GM23338 (cell line): ENCODE measurements around the gene MACROD1. TPM values are rescaled to one million over a fixed set of nuclear protein-coding genes. Genes with fewer than 3 reads are reported as not detected.
A peak's percentile ranks its signal among the peaks of the same experiment; 100 is the strongest.

Experiments used
- ATAC-seq: fragments of 200-7000 bp; cut with Tn5 transposase; 3 replicates; pipeline ENCODE4 v1.9.1; 2020
- DNase-seq: peaks from one replicate; pipeline ENCODE4 v3.0.0-alpha.2; 2015; ENCODE audit warnings: low spot score
- H2AFZ ChIP-seq: fragments of 200-600 bp; sonication (generic); 2 replicates; pipeline ENCODE4 v1.8.0; 2016; ENCODE audit warnings: antibody characterized with exemption, mild to moderate bottlenecking, moderate library complexity
- H3F3A ChIP-seq: fragments of 200-600 bp; sonication (generic); replicated peaks from 2 replicates; pipeline ENCODE4 v1.8.0; 2017; ENCODE audit warnings: antibody characterized with exemption, mixed run types, low read depth
- H3K27ac ChIP-seq: fragments of 200-600 bp; sonication (generic); 2 replicates; pipeline ENCODE4 v1.6.1; 2016; ENCODE audit warnings: low read depth
- H3K27me3 ChIP-seq: fragments of 200-600 bp; sonication (generic); 2 replicates; pipeline ENCODE4 v1.8.0; 2016; ENCODE audit warnings: mild to moderate bottlenecking, mixed run types, moderate library complexity; ENCODE audit not compliant: insufficient read depth
- H3K36me3 ChIP-seq: fragments of 200-600 bp; sonication (generic); 2 replicates; pipeline ENCODE4 v1.8.0; 2016; ENCODE audit warnings: mild to moderate bottlenecking; ENCODE audit not compliant: insufficient read depth
- H3K4me1 ChIP-seq: fragments of 200-600 bp; sonication (generic); 2 replicates; pipeline ENCODE4 v1.8.0; 2016; ENCODE audit warnings: mild to moderate bottlenecking, moderate library complexity; ENCODE audit not compliant: insufficient read depth
- H3K4me2 ChIP-seq: fragments of 200-600 bp; sonication (generic); 2 replicates; pipeline ENCODE4 v1.7.1; 2017; ENCODE audit warnings: mixed run types
- H3K4me3 ChIP-seq: fragments of 200-600 bp; sonication (generic); 2 replicates; pipeline ENCODE4 v1.6.1; 2016; ENCODE audit warnings: mixed run types
- H3K79me2 ChIP-seq: fragments of 200-600 bp; sonication (generic); replicated peaks from 2 replicates; pipeline ENCODE4 v1.8.0; 2017; ENCODE audit warnings: mild to moderate bottlenecking; ENCODE audit not compliant: insufficient read depth
- H3K9me2 ChIP-seq: fragments of 200-600 bp; sonication (generic); 2 replicates; pipeline ENCODE4 v1.8.0; 2017; ENCODE audit not compliant: insufficient read depth
- H4K20me1 ChIP-seq: fragments of 200-600 bp; sonication (generic); replicated peaks from 2 replicates; pipeline ENCODE4 v1.8.0; 2017; ENCODE audit warnings: mild to moderate bottlenecking; ENCODE audit not compliant: insufficient read depth
- H3K27ac Mint-ChIP-seq: 2 replicates; pipeline ENCODE4 v1.8.0; 2020; ENCODE audit warnings: inconsistent platforms, mild to moderate bottlenecking, moderate library complexity, mixed read lengths
- H3K27me3 Mint-ChIP-seq: 3 replicates; pipeline ENCODE4 v1.8.0; 2022; ENCODE audit warnings: low read depth, mild to moderate bottlenecking, moderate library complexity, mixed read lengths, inconsistent platforms; ENCODE audit not compliant: insufficient read depth, poor library complexity
- H3K36me3 Mint-ChIP-seq: 3 replicates; pipeline ENCODE4 v1.8.0; 2021; ENCODE audit warnings: low read depth, mild to moderate bottlenecking, inconsistent platforms, moderate library complexity, mixed read lengths
- H3K4me1 Mint-ChIP-seq: 3 replicates; pipeline ENCODE4 v1.8.0; 2020; ENCODE audit warnings: mild to moderate bottlenecking, inconsistent platforms, mixed read lengths
- H3K4me3 Mint-ChIP-seq: 3 replicates; pipeline ENCODE4 v1.8.0; 2021; ENCODE audit warnings: moderate library complexity, mild to moderate bottlenecking, inconsistent platforms, mixed read lengths
- H3K9me3 Mint-ChIP-seq: 3 replicates; pipeline ENCODE4 v1.8.0; 2020; ENCODE audit warnings: moderate library complexity, mild to moderate bottlenecking, inconsistent platforms, mixed read lengths
- EZH2 ChIP-seq: fragments of 200-600 bp; sonication (generic); IDR thresholded peaks from one replicate; pipeline ENCODE4 v1.8.0; 2017; ENCODE audit warnings: antibody characterized with exemption, mild to moderate bottlenecking, low read depth; ENCODE audit not compliant: unreplicated experiment
- EZH2phosphoT487 ChIP-seq: fragments of 200-600 bp; sonication (generic); IDR thresholded peaks from one replicate; pipeline ENCODE4 v1.8.1; 2018; ENCODE audit warnings: antibody characterized with exemption; ENCODE audit not compliant: unreplicated experiment
- JUNB ChIP-seq: IDR thresholded peaks from one replicate; pipeline ENCODE4 v1.6.1; 2016; ENCODE audit warnings: antibody characterized with exemption; ENCODE audit not compliant: unreplicated experiment
- NANOG ChIP-seq: IDR thresholded peaks from 2 replicates; pipeline ENCODE4 v1.6.1; 2016; ENCODE audit warnings: antibody characterized with exemption, borderline replicate concordance
- POLR2AphosphoS5 ChIP-seq: IDR thresholded peaks from 2 replicates; pipeline ENCODE4 v1.6.1; 2016; ENCODE audit warnings: antibody characterized with exemption, low read depth
- STAT1 ChIP-seq: IDR thresholded peaks from one replicate; pipeline ENCODE4 v1.6.1; 2016; ENCODE audit warnings: antibody characterized with exemption; ENCODE audit not compliant: unreplicated experiment
- ZNF114 ChIP-seq: fragments of 250-450 bp; sonication (Bioruptor Pico); IDR thresholded peaks from 2 replicates; pipeline ENCODE4 v1.5.0; 2020; ENCODE audit warnings: mild to moderate bottlenecking, moderate library complexity
- polyA plus RNA-seq: library from polyadenylated mRNA; unstranded; fragments of >200 nt; fragmentation: Nextera tagmentation; extraction: Ambion mirVana; gene quantifications from 2 replicates; pipeline ENCODE4 v1.2.1, GENCODE V29; 2016
- total RNA-seq: library from RNA; depleted of rRNA; stranded (reverse); fragments of >200 nt; shearing (Covaris generic); gene quantifications from 2 replicates; pipeline ENCODE4 v1.2.3, GENCODE V29; 2014
- TF ChIP-seq, protein P1 (sequence below): IDR thresholded peaks from one replicate; pipeline ENCODE4 v1.6.1; 2018; ENCODE audit warnings: antibody characterized with exemption; ENCODE audit not compliant: unreplicated experiment
- TF ChIP-seq, protein P2 (sequence below), 2 experiments: fragments of 200-600 bp in 1 of 2; sonication (generic) in 1 of 2; conservative IDR thresholded peaks; 2 replicates each; pipeline versions ENCODE4 v1.5.1 to v1.6.1; 2016 to 2017; ENCODE audit warnings: antibody characterized with exemption in 2 of 2, low read depth in 2 of 2, mild to moderate bottlenecking in 2 of 2, moderate library complexity in 1 of 2
- TF ChIP-seq, protein P3 (sequence below): fragments of 250-450 bp; sonication (Bioruptor Pico); IDR thresholded peaks from 2 replicates; pipeline ENCODE4 v1.5.0; 2020; ENCODE audit warnings: mild to moderate bottlenecking, moderate library complexity

Gene MACROD1
- total and polyA plus RNA-seq, 2 experiments from 2014 or later, result 33.0 to 51.6 TPM

DNA sequence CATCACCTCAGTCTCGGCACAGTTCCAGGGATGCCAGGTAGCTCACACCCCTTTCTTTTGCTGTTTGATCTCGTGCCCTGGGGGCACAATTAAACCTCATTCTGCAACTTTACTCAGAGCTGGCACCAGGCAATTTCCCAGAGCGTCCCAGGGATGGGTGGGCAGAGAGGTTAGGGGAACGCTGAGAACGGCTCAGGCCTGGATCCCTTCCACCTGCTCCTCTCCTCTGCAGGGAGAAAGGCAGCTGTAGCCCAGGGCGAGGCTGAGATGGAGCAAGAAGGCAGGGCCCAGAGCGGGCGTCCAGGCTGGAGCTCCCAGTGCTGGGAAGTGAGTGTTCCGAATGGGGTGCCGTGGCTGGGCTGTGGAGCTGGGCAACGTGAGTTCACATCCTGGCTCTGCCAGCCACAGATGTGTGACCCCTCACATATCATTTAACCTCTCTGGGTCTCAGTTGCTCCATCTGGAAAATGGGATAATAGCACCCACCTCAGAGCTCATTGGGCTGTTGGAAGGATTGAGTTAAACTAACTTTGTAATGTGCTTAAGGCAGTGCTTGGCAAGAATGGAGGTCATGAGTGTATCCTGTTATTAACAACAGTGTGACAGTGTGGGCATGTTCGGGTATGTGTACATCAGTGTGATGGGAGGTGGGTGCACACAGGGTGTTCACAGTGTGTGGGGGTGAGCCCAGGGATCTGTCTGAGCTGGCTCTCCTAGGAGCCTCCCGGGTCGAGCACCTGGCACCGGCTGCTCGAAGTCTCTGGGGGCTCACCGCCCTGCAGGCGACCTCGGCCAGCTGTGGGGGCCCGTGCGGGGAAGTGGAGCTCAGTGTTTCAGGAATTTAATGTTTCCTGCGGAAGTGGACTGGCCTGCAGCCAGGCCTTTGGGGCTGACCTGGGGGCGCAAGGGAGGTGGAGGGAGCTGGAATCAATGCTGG lies 164.2 kb downstream of the MACROD1 start:
- ATAC-seq (no peak), DNase-seq (no peak)
- peak overlapping the region; percentile 25; the same call in 2 of the 3 replicates for H3K4me3 Mint-ChIP-seq
- H3F3A ChIP-seq, result peaks cover 33% of the 10 kb centered on the region
- no peak overlapping the region for H2AFZ ChIP-seq
- H3K9me3 Mint-ChIP-seq, result no peaks in the 10 kb centered on the region
- peaks cover 66% of the 10 kb centered on the region for H3K27me3 ChIP-seq
- H3K36me3 Mint-ChIP-seq, result peaks cover 15% of the 10 kb centered on the region; the same call in 2 of the 3 replicates
- H3K4me1 ChIP-seq, result peaks cover 13% of the 10 kb centered on the region
- no peaks in the 10 kb centered on the region for H3K79me2 ChIP-seq
- no peaks in the 10 kb centered on the region; the same call in none of the 2 replicates for H4K20me1 ChIP-seq
- no peak overlapping the region for H3K27ac ChIP-seq
- H3K4me3 ChIP-seq, result peak overlapping the region; percentile 64; the same call in 1 of the 2 replicates
- peaks cover 42% of the 10 kb centered on the region for H3K27me3 Mint-ChIP-seq
- no peaks in the 10 kb centered on the region for H3K9me2 ChIP-seq
- no peak for TF ChIP-seq JUNB
- TF ChIP-seq ZNF114 (CRISPR knock-in tag), result no peak
- TF ChIP-seq, protein P1, sequence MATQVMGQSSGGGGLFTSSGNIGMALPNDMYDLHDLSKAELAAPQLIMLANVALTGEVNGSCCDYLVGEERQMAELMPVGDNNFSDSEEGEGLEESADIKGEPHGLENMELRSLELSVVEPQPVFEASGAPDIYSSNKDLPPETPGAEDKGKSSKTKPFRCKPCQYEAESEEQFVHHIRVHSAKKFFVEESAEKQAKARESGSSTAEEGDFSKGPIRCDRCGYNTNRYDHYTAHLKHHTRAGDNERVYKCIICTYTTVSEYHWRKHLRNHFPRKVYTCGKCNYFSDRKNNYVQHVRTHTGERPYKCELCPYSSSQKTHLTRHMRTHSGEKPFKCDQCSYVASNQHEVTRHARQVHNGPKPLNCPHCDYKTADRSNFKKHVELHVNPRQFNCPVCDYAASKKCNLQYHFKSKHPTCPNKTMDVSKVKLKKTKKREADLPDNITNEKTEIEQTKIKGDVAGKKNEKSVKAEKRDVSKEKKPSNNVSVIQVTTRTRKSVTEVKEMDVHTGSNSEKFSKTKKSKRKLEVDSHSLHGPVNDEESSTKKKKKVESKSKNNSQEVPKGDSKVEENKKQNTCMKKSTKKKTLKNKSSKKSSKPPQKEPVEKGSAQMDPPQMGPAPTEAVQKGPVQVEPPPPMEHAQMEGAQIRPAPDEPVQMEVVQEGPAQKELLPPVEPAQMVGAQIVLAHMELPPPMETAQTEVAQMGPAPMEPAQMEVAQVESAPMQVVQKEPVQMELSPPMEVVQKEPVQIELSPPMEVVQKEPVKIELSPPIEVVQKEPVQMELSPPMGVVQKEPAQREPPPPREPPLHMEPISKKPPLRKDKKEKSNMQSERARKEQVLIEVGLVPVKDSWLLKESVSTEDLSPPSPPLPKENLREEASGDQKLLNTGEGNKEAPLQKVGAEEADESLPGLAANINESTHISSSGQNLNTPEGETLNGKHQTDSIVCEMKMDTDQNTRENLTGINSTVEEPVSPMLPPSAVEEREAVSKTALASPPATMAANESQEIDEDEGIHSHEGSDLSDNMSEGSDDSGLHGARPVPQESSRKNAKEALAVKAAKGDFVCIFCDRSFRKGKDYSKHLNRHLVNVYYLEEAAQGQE, result no peak
- no peak for TF ChIP-seq NANOG
- TF ChIP-seq STAT1, result no peak
- TF ChIP-seq, protein P2, sequence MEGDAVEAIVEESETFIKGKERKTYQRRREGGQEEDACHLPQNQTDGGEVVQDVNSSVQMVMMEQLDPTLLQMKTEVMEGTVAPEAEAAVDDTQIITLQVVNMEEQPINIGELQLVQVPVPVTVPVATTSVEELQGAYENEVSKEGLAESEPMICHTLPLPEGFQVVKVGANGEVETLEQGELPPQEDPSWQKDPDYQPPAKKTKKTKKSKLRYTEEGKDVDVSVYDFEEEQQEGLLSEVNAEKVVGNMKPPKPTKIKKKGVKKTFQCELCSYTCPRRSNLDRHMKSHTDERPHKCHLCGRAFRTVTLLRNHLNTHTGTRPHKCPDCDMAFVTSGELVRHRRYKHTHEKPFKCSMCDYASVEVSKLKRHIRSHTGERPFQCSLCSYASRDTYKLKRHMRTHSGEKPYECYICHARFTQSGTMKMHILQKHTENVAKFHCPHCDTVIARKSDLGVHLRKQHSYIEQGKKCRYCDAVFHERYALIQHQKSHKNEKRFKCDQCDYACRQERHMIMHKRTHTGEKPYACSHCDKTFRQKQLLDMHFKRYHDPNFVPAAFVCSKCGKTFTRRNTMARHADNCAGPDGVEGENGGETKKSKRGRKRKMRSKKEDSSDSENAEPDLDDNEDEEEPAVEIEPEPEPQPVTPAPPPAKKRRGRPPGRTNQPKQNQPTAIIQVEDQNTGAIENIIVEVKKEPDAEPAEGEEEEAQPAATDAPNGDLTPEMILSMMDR (conservative IDR thresholded peaks at IDR 0.05; ENCODE audit: low read depth in 2 of 2), result no peak
- TF ChIP-seq POLR2AphosphoS5, result no peak
- TF ChIP-seq EZH2phosphoT487, result no peak
- TF ChIP-seq EZH2, result no peak
- TF ChIP-seq, protein P3, sequence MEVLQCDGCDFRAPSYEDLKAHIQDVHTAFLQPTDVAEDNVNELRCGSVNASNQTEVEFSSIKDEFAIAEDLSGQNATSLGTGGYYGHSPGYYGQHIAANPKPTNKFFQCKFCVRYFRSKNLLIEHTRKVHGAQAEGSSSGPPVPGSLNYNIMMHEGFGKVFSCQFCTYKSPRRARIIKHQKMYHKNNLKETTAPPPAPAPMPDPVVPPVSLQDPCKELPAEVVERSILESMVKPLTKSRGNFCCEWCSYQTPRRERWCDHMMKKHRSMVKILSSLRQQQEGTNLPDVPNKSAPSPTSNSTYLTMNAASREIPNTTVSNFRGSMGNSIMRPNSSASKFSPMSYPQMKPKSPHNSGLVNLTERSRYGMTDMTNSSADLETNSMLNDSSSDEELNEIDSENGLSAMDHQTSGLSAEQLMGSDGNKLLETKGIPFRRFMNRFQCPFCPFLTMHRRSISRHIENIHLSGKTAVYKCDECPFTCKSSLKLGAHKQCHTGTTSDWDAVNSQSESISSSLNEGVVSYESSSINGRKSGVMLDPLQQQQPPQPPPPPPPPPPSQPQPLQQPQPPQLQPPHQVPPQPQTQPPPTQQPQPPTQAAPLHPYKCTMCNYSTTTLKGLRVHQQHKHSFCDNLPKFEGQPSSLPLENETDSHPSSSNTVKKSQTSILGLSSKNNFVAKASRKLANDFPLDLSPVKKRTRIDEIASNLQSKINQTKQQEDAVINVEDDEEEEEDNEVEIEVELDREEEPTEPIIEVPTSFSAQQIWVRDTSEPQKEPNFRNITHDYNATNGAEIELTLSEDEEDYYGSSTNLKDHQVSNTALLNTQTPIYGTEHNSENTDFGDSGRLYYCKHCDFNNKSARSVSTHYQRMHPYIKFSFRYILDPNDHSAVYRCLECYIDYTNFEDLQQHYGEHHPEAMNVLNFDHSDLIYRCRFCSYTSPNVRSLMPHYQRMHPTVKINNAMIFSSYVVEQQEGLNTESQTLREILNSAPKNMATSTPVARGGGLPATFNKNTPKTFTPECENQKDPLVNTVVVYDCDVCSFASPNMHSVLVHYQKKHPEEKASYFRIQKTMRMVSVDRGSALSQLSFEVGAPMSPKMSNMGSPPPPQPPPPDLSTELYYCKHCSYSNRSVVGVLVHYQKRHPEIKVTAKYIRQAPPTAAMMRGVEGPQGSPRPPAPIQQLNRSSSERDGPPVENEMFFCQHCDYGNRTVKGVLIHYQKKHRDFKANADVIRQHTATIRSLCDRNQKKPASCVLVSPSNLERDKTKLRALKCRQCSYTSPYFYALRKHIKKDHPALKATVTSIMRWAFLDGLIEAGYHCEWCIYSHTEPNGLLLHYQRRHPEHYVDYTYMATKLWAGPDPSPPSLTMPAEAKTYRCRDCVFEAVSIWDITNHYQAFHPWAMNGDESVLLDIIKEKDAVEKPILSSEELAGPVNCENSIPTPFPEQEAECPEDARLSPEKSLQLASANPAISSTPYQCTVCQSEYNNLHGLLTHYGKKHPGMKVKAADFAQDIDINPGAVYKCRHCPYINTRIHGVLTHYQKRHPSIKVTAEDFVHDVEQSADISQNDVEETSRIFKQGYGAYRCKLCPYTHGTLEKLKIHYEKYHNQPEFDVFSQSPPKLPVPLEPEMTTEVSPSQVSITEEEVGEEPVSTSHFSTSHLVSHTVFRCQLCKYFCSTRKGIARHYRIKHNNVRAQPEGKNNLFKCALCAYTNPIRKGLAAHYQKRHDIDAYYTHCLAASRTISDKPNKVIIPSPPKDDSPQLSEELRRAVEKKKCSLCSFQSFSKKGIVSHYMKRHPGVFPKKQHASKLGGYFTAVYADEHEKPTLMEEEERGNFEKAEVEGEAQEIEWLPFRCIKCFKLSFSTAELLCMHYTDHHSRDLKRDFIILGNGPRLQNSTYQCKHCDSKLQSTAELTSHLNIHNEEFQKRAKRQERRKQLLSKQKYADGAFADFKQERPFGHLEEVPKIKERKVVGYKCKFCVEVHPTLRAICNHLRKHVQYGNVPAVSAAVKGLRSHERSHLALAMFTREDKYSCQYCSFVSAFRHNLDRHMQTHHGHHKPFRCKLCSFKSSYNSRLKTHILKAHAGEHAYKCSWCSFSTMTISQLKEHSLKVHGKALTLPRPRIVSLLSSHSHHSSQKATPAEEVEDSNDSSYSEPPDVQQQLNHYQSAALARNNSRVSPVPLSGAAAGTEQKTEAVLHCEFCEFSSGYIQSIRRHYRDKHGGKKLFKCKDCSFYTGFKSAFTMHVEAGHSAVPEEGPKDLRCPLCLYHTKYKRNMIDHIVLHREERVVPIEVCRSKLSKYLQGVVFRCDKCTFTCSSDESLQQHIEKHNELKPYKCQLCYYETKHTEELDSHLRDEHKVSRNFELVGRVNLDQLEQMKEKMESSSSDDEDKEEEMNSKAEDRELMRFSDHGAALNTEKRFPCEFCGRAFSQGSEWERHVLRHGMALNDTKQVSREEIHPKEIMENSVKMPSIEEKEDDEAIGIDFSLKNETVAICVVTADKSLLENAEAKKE (CRISPR knock-in tag), result no peak
- peaks cover 25% of the 10 kb centered on the region for H3K4me1 Mint-ChIP-seq
- no peaks in the 10 kb centered on the region for H3K36me3 ChIP-seq
- no peak overlapping the region for H3K27ac Mint-ChIP-seq
- H3K4me2 ChIP-seq, result no peak overlapping the region
